ENCODE data around the gene ISCA1. TPM values are rescaled to one million over a fixed set of nuclear protein-coding genes. Genes with fewer than 3 reads are reported as not detected.

Gene ISCA1
- 73.6 TPM for total RNA-seq

GRCh38 chr9:86282077-86282978 lies at the start of gene ISCA1:
TSS of gene ISCA1 (minus strand) at chr9:86282538. CDS start at chr9:86282458, 80 bp downstream.

GRCh38 chr9:86259557-86259956 lies 22.8 kb downstream of the ISCA1 start, which contains the start of gene C9orf153:
TSS of gene C9orf153 (minus strand) at chr9:86259657. CDS start at chr9:86229603, 30,054 bp downstream.

Small RNA genes lying within 50 kb of the gene (small RNA-seq; reads per million reads assigned to genes)
- gene AL137849.1 (ENCODE audit: low replicate concordance): not detected
- not detected for gene RN7SKP264 (ENCODE audit: low replicate concordance)

Other genes starting within 250 kb of the ISCA1 start
- 87.0 TPM for gene GOLM1, start 183.0 kb downstream of the ISCA1 start, total RNA-seq
- 1.3 TPM for gene C9orf153, start 22.9 kb downstream of the ISCA1 start, total RNA-seq
- gene TUT7, start 71.9 kb upstream of the ISCA1 start, total RNA-seq: 56.3 TPM

All from parietal lobe (tissue), 2 donors.